Measurements from ENCODE around the gene RAPGEF5. TPM values are rescaled to one million over a fixed set of nuclear protein-coding genes. Genes with fewer than 3 reads are reported as not detected.

RAPGEF5 gene
- total RNA-seq, 2 donors from 2014 or later, result 66.5 to 70.8 TPM

DNA sequence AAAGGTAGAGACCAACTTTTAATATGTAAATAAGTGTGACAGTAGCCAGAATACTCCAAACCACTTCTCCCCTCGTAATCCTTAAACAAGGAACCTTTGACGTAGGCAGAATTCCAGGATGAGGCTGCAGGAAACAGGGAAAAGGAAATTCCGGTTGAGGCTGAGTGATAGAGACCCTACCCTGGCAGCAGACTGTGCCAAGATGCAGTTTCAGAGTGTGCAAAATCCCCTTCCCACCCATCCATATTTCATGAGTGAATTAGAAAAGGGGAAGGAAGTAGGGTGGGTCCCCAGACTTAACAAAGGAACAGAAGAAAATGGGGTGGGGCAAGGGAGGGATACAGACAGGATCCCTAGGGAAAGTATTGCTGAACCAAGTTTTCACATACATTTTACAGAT lies 143.0 kb downstream of the RAPGEF5 start:
- Histone ChIP-seq H3K27me3 (replicated peaks; ENCODE audit: insufficient read depth) (no peaks in the 10 kb centered on the region), H3K27ac (peak overlapping the region; percentile 30 to 37), H3K4me1 (ENCODE audit: control insufficient read depth in 1 of 2, low read depth in 2 of 2) (peaks cover 29 to 98% of the 10 kb centered on the region in 2 donors), H3K4me3 (peak overlapping the region; percentile 26), H3K36me3 (no peaks in the 10 kb centered on the region), H3K9me3 (no peaks in the 10 kb centered on the region)
- TF ChIP-seq, protein P1, sequence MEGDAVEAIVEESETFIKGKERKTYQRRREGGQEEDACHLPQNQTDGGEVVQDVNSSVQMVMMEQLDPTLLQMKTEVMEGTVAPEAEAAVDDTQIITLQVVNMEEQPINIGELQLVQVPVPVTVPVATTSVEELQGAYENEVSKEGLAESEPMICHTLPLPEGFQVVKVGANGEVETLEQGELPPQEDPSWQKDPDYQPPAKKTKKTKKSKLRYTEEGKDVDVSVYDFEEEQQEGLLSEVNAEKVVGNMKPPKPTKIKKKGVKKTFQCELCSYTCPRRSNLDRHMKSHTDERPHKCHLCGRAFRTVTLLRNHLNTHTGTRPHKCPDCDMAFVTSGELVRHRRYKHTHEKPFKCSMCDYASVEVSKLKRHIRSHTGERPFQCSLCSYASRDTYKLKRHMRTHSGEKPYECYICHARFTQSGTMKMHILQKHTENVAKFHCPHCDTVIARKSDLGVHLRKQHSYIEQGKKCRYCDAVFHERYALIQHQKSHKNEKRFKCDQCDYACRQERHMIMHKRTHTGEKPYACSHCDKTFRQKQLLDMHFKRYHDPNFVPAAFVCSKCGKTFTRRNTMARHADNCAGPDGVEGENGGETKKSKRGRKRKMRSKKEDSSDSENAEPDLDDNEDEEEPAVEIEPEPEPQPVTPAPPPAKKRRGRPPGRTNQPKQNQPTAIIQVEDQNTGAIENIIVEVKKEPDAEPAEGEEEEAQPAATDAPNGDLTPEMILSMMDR (IDR thresholded peaks at IDR 0.05), result no peak
- DNase-seq (ENCODE audit: low spot score) (no peak), ATAC-seq (ENCODE audit: insufficient number of reproducible peaks, low FRiP score, low read depth) (no peak)

DNA sequence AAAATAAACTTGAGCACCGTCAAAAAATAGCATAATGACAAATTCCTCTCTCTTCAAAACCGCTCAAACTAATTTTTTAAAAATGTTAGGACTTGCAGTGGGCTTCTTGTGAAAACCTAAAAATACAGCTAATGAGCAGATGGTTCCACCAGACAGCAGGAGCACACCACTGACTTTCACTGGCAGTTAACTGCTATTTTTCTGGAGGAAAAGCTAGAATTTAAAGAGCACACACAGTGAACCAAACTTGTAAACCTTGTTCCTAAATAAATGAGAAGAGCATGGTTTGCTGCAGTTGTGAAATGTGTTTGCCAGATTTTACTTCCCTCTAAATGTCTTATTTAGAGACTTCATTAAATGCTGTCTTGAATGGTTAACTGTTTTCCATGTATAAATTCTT lies 143.9 kb downstream of the RAPGEF5 start:
- ATAC-seq (ENCODE audit: insufficient number of reproducible peaks, low FRiP score, low read depth) (no peak), DNase-seq (ENCODE audit: low spot score) (no peak)
- Histone ChIP-seq H3K4me3 (no peak overlapping the region), H3K9me3 (no peaks in the 10 kb centered on the region), H3K27ac (no peak overlapping the region), H3K27me3 (replicated peaks; ENCODE audit: insufficient read depth) (no peaks in the 10 kb centered on the region), H3K36me3 (no peaks in the 10 kb centered on the region), H3K4me1 (ENCODE audit: control insufficient read depth in 1 of 2, low read depth in 2 of 2) (peaks cover 35 to 98% of the 10 kb centered on the region in 2 donors)
- TF ChIP-seq, protein P1 (IDR thresholded peaks at IDR 0.05), result no peak

DNA sequence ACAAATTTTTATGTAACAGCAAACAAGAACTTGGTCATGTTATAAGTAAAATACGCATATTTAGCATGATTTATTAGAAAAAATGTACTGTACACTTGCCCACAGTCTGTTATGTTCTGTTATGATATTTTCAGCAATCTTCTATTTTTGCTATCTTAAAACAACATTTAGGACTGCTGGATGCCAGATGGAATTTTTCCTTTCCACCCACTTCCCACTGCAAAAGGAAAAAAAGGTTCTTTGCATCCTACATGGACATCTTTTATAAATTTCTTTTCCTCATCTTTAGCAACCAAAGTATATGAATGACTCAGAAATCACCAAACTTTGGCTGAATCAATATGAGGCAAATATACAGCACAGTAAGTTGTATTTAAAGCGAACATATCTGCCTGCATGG lies 146.0 kb downstream of the RAPGEF5 start:
- TF ChIP-seq, protein P1 (IDR thresholded peaks at IDR 0.05), result no peak
- no peaks in the 10 kb centered on the region for H3K36me3 ChIP-seq
- H3K9me3 ChIP-seq, result no peaks in the 10 kb centered on the region
- ATAC-seq (ENCODE audit: insufficient number of reproducible peaks, low FRiP score, low read depth), result no peak
- peak overlapping the region in 1 of 2 donors; percentile 42 for H3K27ac ChIP-seq
- DNase-seq (ENCODE audit: low spot score), result no peak
- no peaks in the 10 kb centered on the region for H3K27me3 ChIP-seq (replicated peaks; ENCODE audit: insufficient read depth)
- H3K4me3 ChIP-seq, result peak overlapping the region; percentile 8
- peaks cover 38 to 98% of the 10 kb centered on the region in 2 donors for H3K4me1 ChIP-seq (ENCODE audit: control insufficient read depth in 1 of 2, low read depth in 2 of 2)

DNA sequence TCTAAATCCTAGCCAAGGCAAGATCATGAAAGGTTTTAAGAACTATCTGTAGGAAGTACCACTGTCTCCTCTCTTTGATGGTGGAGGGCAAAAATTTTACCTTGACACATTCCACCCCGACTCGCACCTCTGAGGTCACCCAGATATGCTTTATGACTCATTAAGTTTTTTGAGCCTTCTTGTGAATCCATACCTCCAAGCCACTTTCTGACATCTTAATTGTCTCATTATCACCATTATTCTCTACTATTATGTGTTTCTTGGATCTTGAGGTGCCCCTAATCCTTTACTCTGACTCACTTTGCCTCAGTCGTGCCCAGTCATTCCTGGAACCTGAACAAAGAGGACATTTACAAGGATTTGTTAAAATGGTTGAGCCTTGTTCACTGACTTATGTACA lies 146.6 kb downstream of the RAPGEF5 start:
- peak overlapping the region in 1 of 2 donors; percentile 42 for H3K27ac ChIP-seq
- DNase-seq (ENCODE audit: low spot score) (no peak), ATAC-seq (ENCODE audit: insufficient number of reproducible peaks, low FRiP score, low read depth) (no peak)
- TF ChIP-seq, protein P1 (IDR thresholded peaks at IDR 0.05), result no peak
- H3K27me3 ChIP-seq (replicated peaks; ENCODE audit: insufficient read depth), result no peaks in the 10 kb centered on the region
- H3K9me3 ChIP-seq, result no peaks in the 10 kb centered on the region
- H3K4me3 ChIP-seq, result peak overlapping the region; percentile 8
- H3K36me3 ChIP-seq, result no peaks in the 10 kb centered on the region
- peaks cover 38 to 98% of the 10 kb centered on the region in 2 donors for H3K4me1 ChIP-seq (ENCODE audit: control insufficient read depth in 1 of 2, low read depth in 2 of 2)

DNA sequence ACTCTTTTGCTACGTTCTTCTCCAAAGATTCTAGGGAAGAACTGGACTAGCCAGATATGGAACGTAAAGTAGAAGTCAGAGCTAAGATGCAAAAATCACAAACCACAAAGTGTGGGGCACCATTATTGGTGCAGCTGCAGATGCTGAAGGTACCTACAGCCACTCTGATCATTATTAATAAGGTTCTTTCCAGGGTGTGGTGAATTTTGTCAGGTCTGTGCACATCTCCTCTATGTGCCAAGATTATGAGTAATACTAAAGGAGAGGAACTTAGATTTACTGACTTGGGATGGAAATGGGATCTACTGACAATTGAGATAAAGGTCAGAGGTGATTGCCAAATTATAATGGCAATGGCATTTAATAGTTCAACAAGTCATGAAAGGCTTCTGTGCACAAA lies 148.2 kb downstream of the RAPGEF5 start:
- no peaks in the 10 kb centered on the region for H3K9me3 ChIP-seq
- TF ChIP-seq, protein P1 (IDR thresholded peaks at IDR 0.05), result no peak
- no peaks in the 10 kb centered on the region for H3K27me3 ChIP-seq (replicated peaks; ENCODE audit: insufficient read depth)
- no peaks in the 10 kb centered on the region for H3K36me3 ChIP-seq
- peak overlapping the region; percentile 24 for H3K27ac ChIP-seq
- H3K4me3 ChIP-seq, result no peak overlapping the region
- H3K4me1 ChIP-seq (ENCODE audit: control insufficient read depth in 1 of 2, low read depth in 2 of 2), result peaks cover 40 to 100% of the 10 kb centered on the region in 2 donors
- ATAC-seq (ENCODE audit: insufficient number of reproducible peaks, low FRiP score, low read depth) (no peak), DNase-seq (ENCODE audit: low spot score) (no peak)
